Left renal pelvis (tissue), 4 donors: ENCODE results near the gene PTPN14. TPM values are rescaled to one million over a fixed set of nuclear protein-coding genes. Genes with fewer than 3 reads are reported as not detected.
A peak's percentile ranks its signal among the peaks of the same experiment; 100 is the strongest.
"Not testable (repeated sequence)": the region's sequence is repeated elsewhere in the genome, so short reads cannot be mapped to it uniquely, and the experiment has no call there.

ENCODE experiments used
- DNase-seq, 4 donors: peaks; one replicate each; pipeline ENCODE4 v3.0.0-alpha.2; 2013; ENCODE audit warnings: low read depth in 4 of 4, low spot score in 3 of 4
- polyA plus RNA-seq, 4 donors: library from polyadenylated mRNA; unstranded; fragments of 120-200 nt; gene quantifications; one replicate each; pipeline ENCODE4 v1.2.1, GENCODE V29; 2013; ENCODE audit not compliant: insufficient read length in 4 of 4

PTPN14 gene
- 10 to 100 TPM; 22.5 to 36.6 (median 34.8) TPM for polyA plus RNA-seq

DNA sequence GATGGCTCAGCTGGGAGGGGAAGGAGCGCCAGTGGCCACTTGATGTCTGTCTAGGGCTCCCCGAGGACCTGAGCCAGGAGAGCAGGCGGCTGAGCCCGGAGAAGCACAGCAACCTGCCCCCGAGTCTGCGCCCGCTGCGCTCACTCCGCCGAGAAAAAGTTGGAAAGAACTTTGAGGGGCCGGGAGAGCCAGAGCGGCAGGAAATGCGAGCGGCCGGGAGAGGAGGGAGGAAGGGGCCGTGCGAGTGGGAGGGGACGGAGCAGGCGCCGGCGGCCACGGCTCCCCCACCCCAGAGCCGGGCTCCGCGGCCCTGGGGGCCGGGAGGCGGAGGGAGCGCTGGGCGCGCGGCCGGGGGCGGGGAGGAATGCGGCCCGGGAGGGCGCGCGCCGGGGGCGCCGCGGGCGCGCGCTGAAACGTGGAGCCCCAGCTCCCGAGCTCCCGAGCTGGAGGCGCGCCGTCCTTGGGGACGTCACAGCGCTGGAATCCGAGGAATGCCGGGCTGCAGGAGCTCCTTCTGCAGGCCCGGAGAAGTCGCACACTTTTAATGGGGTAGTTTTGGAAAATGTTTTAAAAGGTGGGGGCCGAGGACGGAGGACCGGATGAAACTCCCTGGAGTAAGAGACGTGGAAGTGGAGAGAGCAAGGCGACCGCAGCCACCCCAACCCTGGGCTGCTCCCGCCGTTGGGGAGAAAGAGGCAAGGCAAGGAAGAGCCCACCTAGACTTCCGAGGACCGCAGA, at the start of gene PTPN14:
PTPN14 (minus strand) TSS at position 167 of the 738 bp plus-strand sequence. CDS start 86,799 bp downstream, outside the sequence.
- peak; percentile 90 to 94 (median 94) for DNase-seq

DNA sequence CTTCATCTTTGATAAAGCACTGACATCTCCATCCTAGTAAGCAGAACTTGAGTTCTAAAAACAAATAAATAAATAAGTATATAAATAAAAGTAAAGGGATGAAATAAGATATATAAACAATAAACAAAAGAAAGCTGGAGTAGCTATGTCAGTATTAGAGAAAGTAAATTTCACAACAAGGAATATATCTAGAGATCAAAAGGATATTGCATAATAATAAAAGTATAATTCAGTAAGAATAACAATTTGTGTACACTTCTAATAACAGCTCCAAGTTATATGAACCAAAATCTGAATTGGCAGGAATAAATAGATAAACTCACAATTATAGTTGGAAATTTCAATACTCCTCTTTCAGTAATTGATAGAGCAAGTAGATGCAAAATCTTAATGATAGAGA, 41.8 kb upstream of the PTPN14 start:
- no peak for DNase-seq

DNA sequence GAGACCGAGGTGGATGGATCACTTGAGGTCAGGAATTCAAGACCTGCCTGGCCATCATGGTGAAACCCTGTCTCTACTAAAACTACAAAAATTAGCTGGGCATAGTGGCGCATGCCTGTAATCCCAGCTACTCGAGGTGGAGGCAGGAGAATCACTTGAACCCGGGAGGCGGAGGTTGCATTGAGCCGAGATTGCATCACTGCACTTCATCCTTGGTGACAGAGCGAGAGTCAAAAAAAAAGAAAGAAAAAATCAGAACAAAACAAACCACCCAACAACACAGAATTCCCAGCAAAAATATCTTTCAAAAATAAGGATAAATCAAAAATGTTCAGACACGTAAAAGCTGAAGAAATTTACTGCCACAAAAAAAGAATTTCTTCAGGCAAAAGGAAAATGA, 40.5 kb upstream of the PTPN14 start:
- DNase-seq: not testable (repeated sequence)

DNA sequence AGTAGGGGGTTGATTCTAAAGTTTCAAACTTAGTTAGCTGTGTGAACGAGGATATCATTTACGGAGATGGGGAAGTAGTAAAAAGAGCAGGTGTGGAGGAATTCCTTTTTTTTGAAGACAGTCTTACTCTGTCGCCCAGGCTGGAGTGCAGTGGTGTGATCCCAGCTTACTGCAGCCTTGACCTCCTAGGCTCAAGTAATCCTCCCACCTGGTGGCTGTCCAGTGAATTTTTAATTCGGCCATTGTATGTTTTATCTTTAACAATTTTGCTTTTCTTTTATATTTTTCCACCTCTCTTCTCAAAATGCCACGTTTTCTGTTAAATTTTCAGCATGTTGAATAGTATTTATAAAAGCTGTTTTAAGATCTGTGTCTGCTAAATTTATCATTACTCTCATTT, 39.3 kb upstream of the PTPN14 start:
- no peak for DNase-seq

DNA sequence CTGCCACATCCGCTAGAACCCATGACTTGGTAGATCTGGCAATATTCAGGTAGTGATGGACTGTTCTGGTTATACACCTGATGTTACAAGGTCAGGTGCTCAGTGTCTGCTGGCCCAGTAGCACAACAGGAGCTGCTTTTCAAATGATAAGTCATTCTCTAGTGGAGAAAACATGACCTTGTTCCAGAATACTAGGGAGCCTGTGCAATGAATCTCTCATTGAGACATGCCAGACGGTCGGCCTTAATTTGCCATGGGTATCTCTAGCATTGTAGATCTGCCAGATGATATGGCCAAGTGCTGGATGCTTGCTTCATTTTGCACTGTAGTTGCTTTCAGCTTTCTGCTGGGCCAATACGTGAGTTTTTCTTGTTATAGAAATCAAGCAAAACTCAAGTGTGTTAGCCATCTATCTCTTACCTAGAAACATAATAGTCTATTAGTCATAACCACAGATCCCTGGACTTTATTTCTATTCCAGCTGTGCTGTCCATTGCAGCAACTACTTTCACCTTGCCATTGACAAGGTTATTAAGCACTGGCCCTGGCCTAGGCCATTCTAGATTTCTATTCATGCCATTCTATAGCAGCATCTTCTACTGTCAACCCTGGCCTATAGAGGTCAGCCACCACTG, 37.7 kb upstream of the PTPN14 start:
- no peak for DNase-seq

DNA sequence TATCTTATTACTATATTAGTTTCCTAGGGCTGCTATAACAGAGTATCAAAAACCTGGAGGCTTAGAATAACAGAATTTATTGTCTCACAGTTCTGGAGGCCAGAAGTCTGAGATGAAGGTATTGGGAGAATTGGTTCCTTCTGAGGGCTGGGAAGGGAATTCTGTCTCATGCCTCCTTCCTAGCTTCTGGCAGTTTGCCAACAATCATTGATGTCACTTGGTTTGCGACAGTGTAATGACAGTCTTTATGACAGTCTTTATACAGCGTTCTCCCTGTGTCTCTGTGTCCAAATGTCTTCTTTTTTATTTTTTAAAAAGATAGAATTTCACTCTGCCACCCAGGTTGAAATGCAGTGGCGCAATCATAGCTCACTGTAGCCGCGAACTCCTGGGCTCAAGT, 35.8 kb upstream of the PTPN14 start:
- no peak for DNase-seq

- DNase-seq: no peak
Observed at GRCh38 chr1:214586621-214587020, 35.2 kb upstream of the PTPN14 start.

DNA sequence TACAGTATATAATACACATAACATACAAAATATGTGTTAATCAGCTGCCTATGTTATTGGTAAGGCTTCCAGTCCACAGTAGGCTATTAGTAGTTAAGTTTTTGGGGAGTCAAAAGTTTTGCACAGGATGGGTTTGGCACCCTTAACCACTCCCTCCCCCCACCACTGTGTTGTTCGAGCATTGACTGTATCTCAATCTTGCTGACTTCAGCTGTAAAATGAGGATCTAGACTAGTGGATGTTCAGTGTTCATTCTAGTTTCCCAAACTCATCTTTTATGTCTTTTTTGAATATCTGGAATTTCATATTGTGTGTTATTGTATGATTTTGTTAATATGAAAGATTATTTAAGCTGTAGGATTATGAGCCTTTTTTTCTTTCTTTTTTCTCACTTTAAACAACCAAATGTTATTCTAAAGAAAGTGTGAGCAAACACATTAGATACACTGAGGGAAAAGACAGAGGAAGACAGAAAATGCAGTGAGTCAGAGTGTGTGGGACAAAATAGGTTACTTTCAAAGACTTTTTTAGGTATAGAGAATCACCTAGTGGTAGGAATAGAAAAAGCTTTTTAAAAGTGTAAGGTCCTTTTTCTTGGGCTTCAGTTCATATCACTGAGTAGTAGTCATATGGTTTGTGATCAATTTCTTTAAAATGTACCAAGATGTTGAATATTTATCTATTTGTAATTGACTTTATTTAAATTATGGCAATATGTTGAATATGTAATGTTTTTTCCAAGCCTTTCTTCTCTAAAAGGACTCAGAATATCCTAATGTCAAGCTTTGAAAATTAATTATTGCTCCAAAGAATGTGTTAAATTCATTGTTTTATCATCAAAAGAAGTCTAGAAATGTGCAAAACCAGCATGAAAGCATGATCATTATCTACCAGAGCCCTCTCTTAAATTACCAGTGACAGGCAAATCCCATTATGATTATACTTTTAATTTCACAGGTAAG, 33.7 kb upstream of the PTPN14 start:
- DNase-seq: no peak

- DNase-seq: no peak
Observed at GRCh38 chr1:214583824-214584554, 32.6 kb upstream of the PTPN14 start.

DNA sequence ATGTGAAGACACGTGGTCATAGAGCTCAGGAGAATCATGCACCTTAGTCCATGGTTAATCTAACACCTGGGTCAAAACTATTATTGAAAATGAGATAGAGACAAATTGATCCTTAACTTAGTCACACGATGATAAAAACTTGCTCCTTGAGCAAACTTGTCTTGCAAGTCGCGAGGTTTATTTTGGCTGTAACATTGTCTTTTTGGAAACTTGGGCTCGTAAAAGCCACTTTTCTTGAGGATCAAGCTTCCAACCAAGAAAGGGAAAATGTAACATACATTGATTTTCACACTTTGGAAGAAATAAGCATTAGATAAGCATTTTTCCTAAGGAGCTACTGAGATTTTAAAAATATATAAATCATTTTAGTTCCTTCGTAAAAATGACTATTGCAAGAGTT, 31.7 kb upstream of the PTPN14 start:
- DNase-seq: no peak

GRCh38 chr1:214582289-214582891, 31.0 kb upstream of the PTPN14 start:
- DNase-seq: no peak

- no peak for DNase-seq
Observed at GRCh38 chr1:214581785-214582184, 30.4 kb upstream of the PTPN14 start.

- no peak for DNase-seq
Observed at GRCh38 chr1:214579183-214579582, 27.8 kb upstream of the PTPN14 start.

DNA sequence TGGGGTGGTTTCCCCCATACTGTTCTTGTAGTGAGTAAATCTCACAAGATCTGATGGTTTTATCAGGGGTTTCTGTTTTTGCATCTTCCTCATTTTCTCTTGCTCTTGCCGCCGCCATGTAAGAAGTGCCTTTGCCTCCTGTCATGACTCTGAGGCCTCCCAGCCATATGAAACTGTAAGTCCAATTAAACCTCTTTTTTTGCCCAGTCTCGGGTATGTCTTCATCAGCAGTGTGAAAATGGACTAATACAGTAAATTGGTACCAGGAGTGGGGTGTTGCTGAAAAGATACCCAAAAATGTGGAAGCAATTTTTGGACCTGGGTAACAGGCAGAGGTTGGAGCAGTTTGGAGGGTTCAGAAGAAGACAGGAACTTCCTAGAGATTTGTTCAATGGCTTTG, 24.7 kb upstream of the PTPN14 start:
- not testable (repeated sequence) for DNase-seq

- no peak for DNase-seq
Observed at GRCh38 chr1:214574598-214575411, 23.4 kb upstream of the PTPN14 start.

- no peak for DNase-seq
Observed at GRCh38 chr1:214573386-214574318, 22.2 kb upstream of the PTPN14 start.

DNA sequence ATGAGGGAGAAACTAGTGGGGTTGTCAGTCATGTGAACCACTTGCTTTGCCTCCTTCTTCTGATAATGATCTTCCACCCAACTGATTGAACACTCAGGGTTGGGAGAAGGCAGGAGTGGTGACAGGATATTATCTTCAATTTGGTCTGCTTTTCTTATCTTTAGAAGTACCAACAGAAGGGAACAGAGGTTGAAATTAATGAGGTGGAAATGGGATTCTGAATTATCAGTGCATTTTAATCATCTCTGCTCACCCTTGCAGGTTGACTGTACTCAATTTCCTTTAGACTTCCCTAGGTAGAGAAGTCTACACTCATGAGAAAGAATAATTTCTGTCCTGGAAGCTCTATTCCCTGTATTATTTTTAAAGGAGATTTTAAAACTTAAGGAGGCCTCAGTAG, 19.9 kb upstream of the PTPN14 start:
- no peak for DNase-seq

- no peak for DNase-seq
Observed at GRCh38 chr1:214570442-214570841, 19.0 kb upstream of the PTPN14 start.
